Effector CD4-positive, alpha-beta T cell (primary cell): ENCODE data around the gene HRH1.
"Not testable (repeated sequence)": the region's sequence is repeated elsewhere in the genome, so short reads cannot be mapped to it uniquely, and the experiment has no call there.

Experiments used
- DNase-seq: peaks from one replicate; pipeline ENCODE4 v3.0.0-alpha.2; 2020

HRH1 gene

DNA sequence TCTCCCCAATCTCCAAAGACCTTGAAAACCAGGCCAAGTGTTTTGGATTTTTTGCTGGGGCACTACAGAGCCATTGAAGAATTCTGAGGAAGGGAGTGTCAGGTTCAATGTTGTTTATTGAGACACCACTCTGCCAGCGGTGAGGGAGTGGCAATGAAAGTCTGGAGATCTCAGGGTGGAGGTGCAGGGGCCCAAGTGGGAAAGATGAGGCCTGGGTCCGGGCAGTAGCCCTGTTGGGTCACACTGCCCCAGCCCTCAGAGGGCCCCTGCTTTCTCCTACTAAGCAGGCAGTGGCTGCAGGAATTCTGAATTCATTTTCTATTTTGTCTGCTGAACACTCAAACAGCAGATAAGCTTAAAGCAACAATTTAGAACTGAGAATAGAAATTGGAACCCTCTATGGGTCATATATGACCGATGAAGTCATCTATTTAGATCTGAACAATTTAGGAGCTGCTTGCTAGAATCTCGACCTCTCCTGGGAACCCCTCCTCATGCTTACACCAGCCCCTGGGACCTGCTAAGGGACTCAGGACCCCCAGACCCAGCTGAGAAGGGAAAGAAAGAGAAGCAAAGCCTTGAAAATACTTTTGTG, 17.9 kb downstream of the HRH1 start:
- DNase-seq = no peak

GRCh38 chr3:11173828-11174465, 19.7 kb downstream of the HRH1 start:
- no peak for DNase-seq

- DNase-seq = no peak
Observed at GRCh38 chr3:11178421-11178820, 24.1 kb downstream of the HRH1 start.

GRCh38 chr3:11184328-11184969, 30.2 kb downstream of the HRH1 start:
- DNase-seq = not testable (repeated sequence)

DNA sequence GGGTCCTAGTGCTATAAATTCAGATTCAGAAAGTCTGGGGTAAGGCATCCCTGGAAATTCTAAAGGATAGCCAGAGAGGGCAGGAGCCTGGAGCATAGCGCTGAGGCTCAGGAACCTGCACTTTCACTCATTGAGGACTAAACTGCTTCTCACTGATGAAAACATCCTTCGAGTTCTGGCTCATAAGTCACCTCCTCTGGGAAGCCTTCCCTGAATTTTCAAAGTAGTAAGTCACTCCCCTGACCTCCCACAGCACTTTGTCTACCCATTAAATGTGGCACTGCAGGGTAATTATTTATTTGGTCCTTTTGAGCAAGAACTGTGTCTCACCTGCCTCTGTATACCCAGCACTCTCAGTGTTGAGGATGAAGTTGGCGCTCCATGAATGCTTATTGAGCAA, 30.9 kb downstream of the HRH1 start:
- no peak for DNase-seq

DNA sequence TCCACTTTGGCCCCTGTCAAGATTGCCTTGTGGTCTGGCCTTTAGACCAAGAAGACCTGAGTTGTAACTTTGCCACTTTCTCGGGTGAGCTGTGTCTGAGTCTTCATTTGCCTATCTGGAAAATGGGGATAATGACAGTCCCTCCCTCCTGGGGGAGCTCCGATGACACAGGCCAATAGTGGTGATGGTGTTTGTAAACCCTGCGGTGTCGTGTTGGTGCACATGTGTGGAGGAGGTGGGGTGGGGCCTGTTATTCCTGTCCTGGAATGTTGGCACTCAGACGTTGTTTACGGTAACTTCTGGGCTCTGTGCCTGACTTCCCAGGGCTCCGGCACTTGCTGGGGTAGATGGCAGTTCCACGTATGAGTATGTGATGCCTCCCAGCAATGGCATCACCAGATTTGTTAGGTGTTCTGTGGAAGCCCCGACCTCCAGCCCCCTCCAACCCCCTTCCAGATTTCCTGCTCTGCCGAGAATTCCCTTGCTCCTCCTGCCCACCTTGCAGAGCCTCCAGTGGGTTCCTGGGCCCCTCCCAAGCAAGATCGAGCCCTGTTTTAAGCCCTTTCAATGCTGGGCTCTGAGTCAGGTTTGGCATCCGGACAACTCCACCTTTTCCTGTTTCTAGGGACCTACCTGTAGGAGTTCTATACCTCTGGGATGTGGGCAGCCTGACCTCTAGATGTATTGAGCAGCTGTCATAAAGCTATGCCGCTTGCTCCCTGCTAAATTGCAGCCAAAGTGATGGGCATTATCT, 31.4 kb downstream of the HRH1 start:
- no peak for DNase-seq

DNA sequence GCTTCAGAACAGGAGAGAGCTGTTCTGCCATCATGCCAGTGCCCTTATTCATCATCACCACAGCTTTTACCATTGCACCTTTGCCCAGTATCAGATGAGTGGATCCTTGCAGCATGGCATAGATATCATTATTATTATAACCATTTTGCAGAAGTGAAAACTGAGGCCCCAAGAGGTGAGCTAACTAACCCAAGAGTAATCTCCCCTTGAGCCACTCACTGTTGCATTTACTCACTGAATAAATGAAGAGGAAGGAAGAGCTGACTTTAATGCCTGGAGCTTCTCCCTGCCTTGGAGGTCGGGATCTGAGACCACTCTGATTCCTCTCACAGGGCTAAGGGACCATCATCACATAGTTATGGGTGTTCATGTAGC, 32.0 kb downstream of the HRH1 start:
- no peak for DNase-seq

GRCh38 chr3:11186771-11187191, 32.5 kb downstream of the HRH1 start:
- DNase-seq = no peak

DNA sequence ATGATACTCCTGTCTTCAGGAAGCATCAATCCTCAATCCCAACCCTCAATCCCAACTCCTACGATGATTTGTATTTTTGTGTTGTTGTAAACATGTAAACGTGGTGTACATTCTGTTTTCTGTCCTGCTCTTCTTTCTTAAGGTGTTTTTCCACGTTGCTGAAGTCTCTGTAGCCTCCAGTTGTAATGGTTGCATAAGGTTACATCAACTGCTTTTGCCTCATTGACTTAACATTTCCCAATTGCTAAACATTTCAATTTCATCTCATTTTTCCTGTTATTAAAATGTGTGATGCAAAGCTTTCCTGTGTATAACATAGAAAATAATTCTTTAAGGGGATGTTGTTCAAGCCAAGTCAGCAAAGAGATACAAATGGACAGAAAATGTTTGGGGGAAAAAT, 33.4 kb downstream of the HRH1 start:
- no peak for DNase-seq

GRCh38 chr3:11188231-11188630, 33.9 kb downstream of the HRH1 start:
- no peak for DNase-seq

DNA sequence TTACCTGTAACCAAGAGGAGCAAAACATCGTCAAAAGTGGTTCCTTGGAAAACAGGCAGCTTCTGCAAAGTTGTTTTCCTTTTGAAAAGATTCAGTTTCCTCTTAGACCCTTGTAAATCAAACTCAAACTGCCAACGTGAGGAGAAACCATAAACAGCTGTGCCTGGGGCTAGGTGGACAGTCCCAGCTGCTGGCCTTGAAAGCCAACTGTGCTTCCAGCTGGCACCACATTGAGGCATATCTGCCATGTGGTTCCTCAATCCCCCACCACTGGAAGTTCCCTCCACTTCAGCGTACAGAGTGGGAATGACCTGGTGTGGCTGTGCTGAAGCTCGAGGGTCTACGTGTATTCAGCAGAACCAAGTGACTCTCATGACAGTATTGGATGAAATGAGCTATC, 40.9 kb downstream of the HRH1 start:
- DNase-seq = no peak

GRCh38 chr3:11195721-11196332, 41.5 kb downstream of the HRH1 start:
- no peak for DNase-seq

- no peak for DNase-seq
Observed at GRCh38 chr3:11197484-11197883, 43.2 kb downstream of the HRH1 start.

GRCh38 chr3:11198070-11198469, 43.8 kb downstream of the HRH1 start:
- DNase-seq = no peak

DNA sequence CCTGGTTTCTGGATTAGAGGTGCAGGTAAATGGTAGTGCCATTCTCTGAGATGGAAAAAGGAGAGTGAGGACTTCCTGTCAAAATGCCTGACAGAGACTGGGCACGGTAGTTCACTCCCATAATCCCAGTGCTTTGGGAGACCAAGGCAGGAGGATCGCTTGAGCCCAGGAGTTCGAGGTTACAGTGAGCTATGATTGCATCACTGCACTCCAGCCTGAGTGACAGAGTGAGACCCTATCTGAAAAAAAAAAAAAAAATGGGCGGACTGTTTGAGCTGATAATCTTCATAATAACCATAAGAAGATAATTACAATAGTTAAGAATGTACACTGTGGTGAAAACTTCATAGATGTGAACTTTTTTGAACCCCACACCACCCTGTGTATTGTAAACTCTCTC, 44.2 kb downstream of the HRH1 start:
- no peak for DNase-seq

DNA sequence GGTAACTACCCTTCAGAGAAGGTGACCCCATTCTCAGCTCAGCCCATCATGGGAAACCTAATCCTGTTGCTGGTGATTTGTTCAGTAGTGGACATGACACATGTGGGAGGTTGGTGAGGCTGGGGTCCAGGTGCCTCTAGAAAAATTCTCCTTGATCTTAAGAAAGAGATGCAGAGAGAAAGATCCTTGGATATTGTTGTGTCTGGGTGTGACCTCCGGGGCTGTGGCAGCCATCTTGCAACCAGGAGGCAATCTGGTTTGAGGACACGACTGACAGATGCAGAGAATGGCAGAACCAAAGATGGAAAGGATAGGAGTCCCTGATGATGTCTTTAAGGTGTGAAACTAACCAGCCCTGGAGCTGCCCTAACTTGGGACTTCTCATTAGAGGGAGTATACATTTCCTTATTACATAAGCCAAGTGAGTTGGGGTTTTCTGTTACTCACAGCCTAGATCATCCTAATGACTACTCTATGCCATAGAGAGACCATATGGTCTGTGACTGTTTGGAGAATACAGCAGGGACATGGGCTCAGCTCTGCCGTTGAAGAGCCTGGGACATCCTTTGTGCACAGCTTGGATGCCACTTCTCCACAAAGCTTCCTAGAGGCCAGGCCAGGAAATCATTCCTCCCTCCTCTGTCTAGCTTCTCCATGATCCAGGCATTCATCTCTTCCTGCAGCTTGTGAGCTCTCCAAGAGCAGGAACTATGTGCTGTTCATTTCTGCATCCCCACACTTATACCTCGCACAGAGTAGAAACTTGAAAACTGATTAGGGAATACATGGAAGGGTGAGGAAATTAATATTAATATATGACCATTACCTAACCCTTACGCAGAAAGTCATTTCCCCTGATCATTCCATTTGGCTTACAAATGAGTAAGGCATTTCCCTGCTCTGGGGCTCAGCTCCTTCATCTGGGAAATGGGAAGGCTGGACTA, 45.9 kb downstream of the HRH1 start:
- no peak for DNase-seq

DNA sequence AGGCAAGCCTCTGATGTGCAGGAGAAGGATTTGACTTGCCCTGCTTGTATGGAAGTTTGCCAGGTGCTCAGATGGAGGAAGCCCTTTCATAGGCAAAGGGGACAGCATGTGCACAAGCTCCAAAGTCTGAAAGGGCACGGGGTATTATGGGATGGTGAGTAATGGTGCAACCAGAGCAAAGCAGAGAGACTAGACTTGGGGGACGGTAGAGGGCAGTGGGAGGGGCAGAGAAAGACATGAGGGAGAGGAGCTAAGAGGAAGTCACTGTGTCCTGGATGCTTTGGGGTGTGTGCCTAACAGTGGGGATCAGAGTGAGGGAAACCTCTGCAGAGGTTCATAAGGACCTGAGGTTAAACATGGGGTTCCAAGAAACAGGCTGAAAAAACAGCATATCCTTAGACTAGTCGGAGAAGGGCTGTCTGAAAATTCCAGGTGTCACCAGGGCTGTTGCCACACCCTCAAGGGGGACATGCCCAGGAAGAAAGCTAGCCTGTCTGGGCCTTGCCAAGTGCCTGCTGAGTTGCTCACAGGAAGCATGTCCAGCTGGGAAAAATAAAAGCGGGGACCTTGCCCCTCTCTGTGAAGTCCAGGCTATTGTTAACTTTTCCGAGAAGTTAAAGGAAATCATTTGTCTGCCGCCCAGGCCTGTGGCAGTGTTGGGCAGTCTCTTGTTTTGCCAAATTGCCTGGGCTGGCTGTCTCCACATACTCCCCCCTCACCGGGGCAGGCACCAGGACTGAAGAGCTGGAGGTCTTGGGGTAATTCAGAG, 47.1 kb downstream of the HRH1 start:
- no peak for DNase-seq

- DNase-seq = no peak
Observed at GRCh38 chr3:11203961-11204360, 49.7 kb downstream of the HRH1 start.

DNA sequence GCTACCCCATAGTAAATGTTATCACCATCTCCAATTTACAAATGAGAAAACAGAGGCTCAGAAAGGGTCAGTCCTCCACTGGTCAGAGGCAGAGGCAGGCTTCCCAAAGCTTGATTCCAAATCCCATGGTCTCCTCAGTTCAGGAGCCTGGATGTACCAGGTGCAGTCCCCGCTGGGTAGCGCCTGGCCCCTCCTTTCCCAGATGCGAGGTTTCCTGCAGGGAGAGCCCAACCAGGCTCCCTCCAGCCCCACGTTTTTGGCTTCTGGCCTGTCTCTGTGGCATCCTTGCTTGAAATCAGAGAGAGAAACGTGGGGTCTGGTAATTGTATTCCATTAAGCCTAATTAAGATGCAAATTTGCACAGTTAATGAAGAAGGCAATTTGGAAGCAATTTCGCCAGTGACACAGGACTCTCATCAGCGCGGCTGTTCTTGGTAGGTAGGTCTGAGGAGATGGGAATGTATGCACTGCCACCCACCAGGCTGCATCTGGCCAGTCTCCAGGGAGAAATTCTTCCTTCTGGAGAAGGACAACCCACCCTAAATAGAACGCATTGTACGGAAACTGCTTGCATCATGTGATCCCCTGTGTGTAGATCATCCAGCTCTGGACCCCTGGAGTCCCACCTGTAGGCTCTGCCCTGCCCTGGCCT, 50.5 kb downstream of the HRH1 start:
- DNase-seq = no peak

DNA sequence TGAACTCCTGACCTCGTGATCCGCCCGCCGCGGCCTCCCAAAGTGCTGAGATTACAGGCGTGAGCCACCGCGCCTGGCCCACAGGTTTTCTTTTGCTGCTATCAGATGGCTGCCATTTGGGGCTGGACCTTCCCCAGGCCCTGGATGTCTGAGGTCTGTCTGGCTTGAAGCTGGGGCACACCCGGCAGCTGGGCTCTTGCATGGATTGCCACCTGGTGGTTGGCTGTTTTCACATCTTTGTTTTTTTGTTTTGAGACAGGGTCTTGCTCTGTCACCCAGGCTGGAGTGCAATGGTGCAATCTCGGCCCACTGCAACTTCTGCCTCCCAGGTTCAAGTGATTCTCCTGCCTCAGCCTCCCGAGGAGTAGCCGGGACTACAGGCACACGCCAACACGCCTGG, 51.6 kb downstream of the HRH1 start:
- not testable (repeated sequence) for DNase-seq

GRCh38 chr3:11206316-11206715, 52.0 kb downstream of the HRH1 start:
- DNase-seq = no peak
